VCaP (cell line): ENCODE measurements around the gene MACROD1.

Experiments used
- H3K27ac ChIP-seq: fragments of 450-650 bp; 2 replicates; pipeline ENCODE4 v1.5.1; 2017
- TF ChIP-seq, protein P1 (sequence below): fragments of 450-650 bp; conservative IDR thresholded peaks from 2 replicates; pipeline ENCODE4 v1.5.1; 2017; ENCODE audit warnings: mild to moderate bottlenecking, moderate library complexity

MACROD1 gene

GRCh38 chr11:64118876-64119665 is 46.8 kb downstream of the MACROD1 start:
- no peak overlapping the region for H3K27ac ChIP-seq
- TF ChIP-seq, protein P1, sequence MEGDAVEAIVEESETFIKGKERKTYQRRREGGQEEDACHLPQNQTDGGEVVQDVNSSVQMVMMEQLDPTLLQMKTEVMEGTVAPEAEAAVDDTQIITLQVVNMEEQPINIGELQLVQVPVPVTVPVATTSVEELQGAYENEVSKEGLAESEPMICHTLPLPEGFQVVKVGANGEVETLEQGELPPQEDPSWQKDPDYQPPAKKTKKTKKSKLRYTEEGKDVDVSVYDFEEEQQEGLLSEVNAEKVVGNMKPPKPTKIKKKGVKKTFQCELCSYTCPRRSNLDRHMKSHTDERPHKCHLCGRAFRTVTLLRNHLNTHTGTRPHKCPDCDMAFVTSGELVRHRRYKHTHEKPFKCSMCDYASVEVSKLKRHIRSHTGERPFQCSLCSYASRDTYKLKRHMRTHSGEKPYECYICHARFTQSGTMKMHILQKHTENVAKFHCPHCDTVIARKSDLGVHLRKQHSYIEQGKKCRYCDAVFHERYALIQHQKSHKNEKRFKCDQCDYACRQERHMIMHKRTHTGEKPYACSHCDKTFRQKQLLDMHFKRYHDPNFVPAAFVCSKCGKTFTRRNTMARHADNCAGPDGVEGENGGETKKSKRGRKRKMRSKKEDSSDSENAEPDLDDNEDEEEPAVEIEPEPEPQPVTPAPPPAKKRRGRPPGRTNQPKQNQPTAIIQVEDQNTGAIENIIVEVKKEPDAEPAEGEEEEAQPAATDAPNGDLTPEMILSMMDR, result no peak

GRCh38 chr11:64117763-64118459 is 48.0 kb downstream of the MACROD1 start:
- TF ChIP-seq, protein P1, result no peak
- H3K27ac ChIP-seq, result no peak overlapping the region

- no peak overlapping the region for H3K27ac ChIP-seq
- TF ChIP-seq, protein P1, result no peak; the same call in 1 of the 2 replicates
Observed at GRCh38 chr11:64115531-64116522, 50.1 kb downstream of the MACROD1 start.

DNA sequence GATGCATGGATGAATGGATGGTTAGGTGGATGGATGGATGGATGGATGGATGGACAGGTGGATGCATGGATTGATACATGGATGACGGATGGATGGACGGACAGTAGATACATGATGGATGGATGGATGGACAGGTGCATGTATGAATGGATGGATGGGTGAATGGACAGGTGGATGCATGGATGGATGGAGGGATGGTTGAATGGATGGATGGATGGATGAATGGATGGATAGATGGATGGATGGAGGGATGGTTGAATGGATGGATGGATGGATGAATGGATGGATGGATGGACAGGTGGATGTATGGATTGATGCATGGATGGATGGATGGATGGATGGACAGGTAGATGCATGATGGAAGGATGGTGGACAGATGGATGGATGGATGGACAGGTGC is 51.7 kb downstream of the MACROD1 start:
- TF ChIP-seq, protein P1, result no peak
- no peak overlapping the region for H3K27ac ChIP-seq

- no peak overlapping the region for H3K27ac ChIP-seq
- TF ChIP-seq, protein P1, result no peak
Observed at GRCh38 chr11:64113462-64113780, 52.5 kb downstream of the MACROD1 start.

DNA sequence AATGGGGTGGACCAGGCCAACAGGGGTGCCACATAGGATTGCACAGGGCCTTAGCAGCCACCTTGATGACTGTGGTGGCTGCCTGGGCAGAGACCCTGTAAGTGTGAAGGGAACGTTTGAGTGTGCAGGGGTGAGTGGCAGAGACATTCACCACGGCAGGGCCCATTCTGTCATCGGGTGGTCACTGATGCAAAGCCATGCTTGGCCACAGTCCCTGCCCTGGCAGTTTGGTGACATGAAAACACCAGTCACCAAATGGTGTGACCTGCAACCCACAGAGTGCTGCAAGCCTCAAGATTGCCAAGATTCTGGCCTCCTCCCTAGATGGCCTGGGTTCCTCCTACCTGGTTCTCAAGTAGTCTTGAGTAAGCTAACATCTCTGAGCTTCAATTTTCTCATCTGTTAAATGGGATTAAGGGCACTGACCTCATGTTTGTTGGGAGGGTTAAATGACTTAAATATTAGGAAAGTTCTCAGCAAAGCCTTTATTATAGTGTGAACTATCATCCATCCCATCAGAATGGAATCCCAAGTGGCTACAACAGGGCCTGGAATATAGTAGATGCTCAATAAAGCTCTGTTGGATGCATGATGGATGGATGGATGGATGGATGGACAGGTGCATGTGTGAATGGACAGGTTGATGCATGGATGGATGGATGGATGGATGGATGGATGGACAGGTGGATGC is 53.0 kb downstream of the MACROD1 start:
- TF ChIP-seq, protein P1, result no peak
- H3K27ac ChIP-seq, result no peak overlapping the region
